Gastroesophageal sphincter (tissue), 4 donors: ENCODE results near the gene TBCK. TPM values are rescaled to one million over a fixed set of nuclear protein-coding genes. Genes with fewer than 3 reads are reported as not detected.

Experiments
- ATAC-seq: fragments of 150-250 bp; one replicate; pipeline ENCODE4 v1.9.1; 2016; ENCODE audit warnings: mild to moderate bottlenecking, moderate library complexity
- H3K27ac ChIP-seq, 4 donors: fragments of 200-600 bp; sonication (generic) in 3 of 4; 1 replicate in 3 of 4; 2 replicates in 1 of 4; pipeline ENCODE4 v1.5.1; 2016 to 2019
- H3K27me3 ChIP-seq: fragments of 200-600 bp; sonication (generic); one replicate; pipeline ENCODE4 v1.5.1; 2019
- H3K36me3 ChIP-seq, 2 donors: fragments of 200-600 bp; sonication (generic); one replicate each; pipeline ENCODE4 v1.5.1; 2019; ENCODE audit warnings: control low read depth in 1 of 2
- H3K4me1 ChIP-seq, 3 donors: fragments of 200-600 bp; sonication (generic); 1 replicate in 2 of 3; 2 replicates in 1 of 3; pipeline ENCODE4 v1.5.1; 2016 to 2019; ENCODE audit warnings: control low read depth in 2 of 3
- H3K4me3 ChIP-seq, 2 donors: fragments of 200-600 bp; sonication (generic); one replicate each; pipeline ENCODE4 v1.5.1; 2019; ENCODE audit warnings: mild to moderate bottlenecking in 1 of 2, moderate library complexity in 1 of 2
- H3K9me3 ChIP-seq, 3 donors: fragments of 200-600 bp; sonication (generic); one replicate each; pipeline ENCODE4 v1.5.1; 2017 to 2019; ENCODE audit warnings: control low read depth in 2 of 3
- CTCF ChIP-seq, 4 experiments: fragments of 200-600 bp in 2 of 4; fragments of 450-650 bp in 2 of 4; sonication (generic) in 1 of 4; IDR thresholded peaks; one replicate each; pipeline ENCODE4 v1.5.1; 2017 to 2019; ENCODE audit warnings: antibody characterized with exemption in 4 of 4, mild to moderate bottlenecking in 2 of 4, moderate library complexity in 2 of 4
- EP300 ChIP-seq: sonication (generic); formaldehyde crosslinking; IDR thresholded peaks from one replicate; pipeline ENCODE4 v1.6.1; 2017; ENCODE audit warnings: antibody characterized with exemption, mild to moderate bottlenecking
- POLR2A ChIP-seq, 2 donors: fragments of 450-650 bp; IDR thresholded peaks; one replicate each; pipeline ENCODE4 v1.6.1; 2017; ENCODE audit warnings: antibody characterized with exemption in 2 of 2, mild to moderate bottlenecking in 2 of 2, moderate library complexity in 1 of 2
- POLR2AphosphoS5 ChIP-seq: sonication (generic); formaldehyde crosslinking; IDR thresholded peaks from one replicate; pipeline ENCODE4 v1.6.1; 2017; ENCODE audit warnings: antibody characterized with exemption
- WGBS, 2 donors: methylation state at CpG; one replicate each; pipeline ENCODE4 v1.1.5; 2018; ENCODE audit warnings: low coverage in 1 of 2; 5-methylcytosine and 5-hydroxymethylcytosine counted together
- total RNA-seq, 4 donors: library from RNA; depleted of rRNA; stranded (reverse); fragments of >200 nt; gene quantifications; one replicate each; pipeline ENCODE4 v1.1.0, GENCODE V29; 2016

Gene TBCK
- total RNA-seq, 4 donors from 2014 or later: 18.9 to 42.0 (median 20.9) TPM

DNA sequence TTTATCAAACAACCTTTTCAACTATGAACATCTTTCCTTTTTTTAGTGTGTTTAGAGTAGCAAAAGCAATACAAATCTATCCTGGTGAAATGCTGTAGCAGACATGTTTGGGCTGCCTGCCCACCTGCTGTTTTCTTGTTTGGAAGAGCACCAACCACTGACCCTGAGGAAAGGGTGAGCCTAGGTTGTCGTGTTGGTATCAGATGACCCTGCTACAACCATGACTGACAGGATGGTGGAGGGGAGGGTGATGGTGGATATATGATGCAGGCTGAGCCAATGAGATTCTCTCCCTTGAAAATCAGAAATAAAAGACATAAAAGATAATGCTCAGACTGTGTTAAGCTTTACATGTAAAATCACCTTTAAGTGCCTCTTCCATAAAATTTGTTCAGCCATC is 219.6 kb downstream of the TBCK start:
- peaks cover 0 to 41% of the 10 kb centered on the region in 2 donors for H3K36me3 ChIP-seq
- peaks cover 0 to 9% (median 0%) of the 10 kb centered on the region in 3 donors for H3K9me3 ChIP-seq
- no peaks in the 10 kb centered on the region for H3K27me3 ChIP-seq
- H3K27ac ChIP-seq: no peak overlapping the region
- no peak for ATAC-seq
- 80% methylated on average over 1 of the region's 1 CpG; no CpG with 5 or more reads in 1 of the 2 donors for WGBS, 2 donors
- H3K4me1 ChIP-seq: peaks cover 0 to 2% (median 0%) of the 10 kb centered on the region in 3 donors
- no peak for TF ChIP-seq POLR2A (IDR thresholded peaks at IDR 0.05)
- TF ChIP-seq POLR2AphosphoS5: no peak
- no peak for TF ChIP-seq EP300
- no peak for TF ChIP-seq CTCF (IDR thresholded peaks at IDR 0.05)
- no peak overlapping the region for H3K4me3 ChIP-seq

GRCh38 chr4:106095408-106095807 is 220.6 kb downstream of the TBCK start:
- 54% methylated on average over 2 of the region's 2 CpGs; no CpG with 5 or more reads in 1 of the 2 donors for WGBS, 2 donors
- ATAC-seq: no peak
- no peaks in the 10 kb centered on the region for H3K27me3 ChIP-seq
- H3K4me3 ChIP-seq: no peak overlapping the region
- H3K4me1 ChIP-seq: peaks cover 0 to 2% (median 0%) of the 10 kb centered on the region in 3 donors
- H3K27ac ChIP-seq: no peak overlapping the region
- TF ChIP-seq CTCF (IDR thresholded peaks at IDR 0.05) (no peak), POLR2AphosphoS5 (no peak), POLR2A (IDR thresholded peaks at IDR 0.05) (no peak), EP300 (no peak)
- H3K9me3 ChIP-seq: peaks cover 0 to 19% (median 0%) of the 10 kb centered on the region in 3 donors
- peaks cover 0 to 47% of the 10 kb centered on the region in 2 donors for H3K36me3 ChIP-seq

DNA sequence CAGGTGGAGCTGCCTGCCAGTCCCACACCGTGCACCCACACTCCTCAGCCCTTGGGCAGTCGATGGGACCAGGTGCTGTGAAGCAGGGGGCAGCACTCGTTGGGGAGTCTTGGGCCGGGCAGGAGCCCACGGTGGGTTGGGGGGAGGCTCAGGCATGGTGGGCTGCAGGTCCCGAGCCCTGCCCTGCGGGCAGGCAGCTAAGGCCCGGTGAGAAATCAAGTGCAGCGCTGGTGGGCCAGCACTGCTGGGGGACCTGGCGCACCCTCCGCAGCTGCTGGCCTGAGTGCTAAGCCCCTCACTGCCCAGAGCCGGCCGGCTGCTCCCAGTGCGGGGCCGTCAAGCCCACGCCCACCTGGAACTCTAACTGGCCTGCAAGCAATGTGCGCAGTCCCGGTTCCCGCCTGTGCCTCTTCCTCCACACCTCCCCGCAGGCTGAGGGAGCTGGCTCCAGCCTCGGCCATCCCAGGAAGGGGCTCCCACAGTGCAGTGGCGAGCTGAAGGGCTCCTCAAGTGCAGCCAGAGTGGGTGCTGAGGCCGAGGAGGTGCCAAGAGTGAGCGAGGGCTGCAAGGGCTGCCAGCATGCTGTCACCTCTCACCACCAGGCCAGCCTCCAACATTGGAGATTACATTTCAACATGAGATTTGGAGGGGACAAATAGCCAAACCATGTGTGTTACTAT is 223.5 kb downstream of the TBCK start:
- peaks cover 0 to 70% of the 10 kb centered on the region in 2 donors for H3K36me3 ChIP-seq
- H3K9me3 ChIP-seq: peaks cover 0 to 46% (median 0%) of the 10 kb centered on the region in 3 donors

DNA sequence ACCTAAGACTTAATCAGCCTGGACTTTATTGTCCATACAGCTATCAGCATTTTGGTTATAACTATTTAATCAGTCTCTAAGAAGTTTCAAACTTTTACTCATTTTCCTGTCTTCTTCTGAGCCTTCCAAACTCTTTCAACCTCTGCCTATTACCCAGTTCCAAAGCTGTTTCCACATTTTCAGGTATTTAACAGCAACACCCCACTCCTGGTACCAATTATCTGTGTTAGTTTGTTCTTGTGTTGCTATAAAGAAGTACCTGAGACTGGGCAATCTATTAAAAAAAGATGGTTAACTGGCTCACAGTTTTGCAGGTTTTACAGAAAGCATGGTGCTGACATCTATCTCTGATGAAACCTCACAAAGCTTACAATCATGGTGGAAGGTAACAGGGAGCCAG is 225.2 kb downstream of the TBCK start:
- H3K27me3 ChIP-seq: no peaks in the 10 kb centered on the region
- H3K9me3 ChIP-seq: peaks cover 0 to 51% (median 0%) of the 10 kb centered on the region in 3 donors
- peaks cover 0 to 70% of the 10 kb centered on the region in 2 donors for H3K36me3 ChIP-seq
- TF ChIP-seq POLR2AphosphoS5 (no peak), POLR2A (IDR thresholded peaks at IDR 0.05) (no peak), EP300 (no peak), CTCF (IDR thresholded peaks at IDR 0.05) (no peak)
- ATAC-seq: no peak
- no peak overlapping the region for H3K27ac ChIP-seq
- no peak overlapping the region for H3K4me3 ChIP-seq
- no peaks in the 10 kb centered on the region for H3K4me1 ChIP-seq

More for the DNA sequence above, 223.5 kb downstream of the TBCK start:
- Histone ChIP-seq H3K4me3 (no peak overlapping the region), H3K27me3 (no peaks in the 10 kb centered on the region), H3K27ac (no peak overlapping the region), H3K4me1 (peaks cover 0 to 2% (median 0%) of the 10 kb centered on the region in 3 donors)
- 100% methylated on average over 1 of the region's 24 CpGs; no CpG with 5 or more reads in 1 of the 2 donors for WGBS, 2 donors
- no peak for ATAC-seq
- TF ChIP-seq POLR2AphosphoS5: no peak
- no peak for TF ChIP-seq CTCF (IDR thresholded peaks at IDR 0.05)
- no peak for TF ChIP-seq POLR2A (IDR thresholded peaks at IDR 0.05)
- no peak for TF ChIP-seq EP300

- no peak for TF ChIP-seq POLR2A (IDR thresholded peaks at IDR 0.05)
- no peak for TF ChIP-seq CTCF (IDR thresholded peaks at IDR 0.05)
- no peak for TF ChIP-seq POLR2AphosphoS5
- no peak for TF ChIP-seq EP300
- WGBS, 2 donors: 100% methylated on average over 2 of the region's 8 CpGs; no CpG with 5 or more reads in 1 of the 2 donors
- Histone ChIP-seq H3K4me3 (no peak overlapping the region), H3K4me1 (no peaks in the 10 kb centered on the region), H3K36me3 (peaks cover 2 to 27% of the 10 kb centered on the region in 2 donors), H3K9me3 (peaks cover 0 to 35% (median 0%) of the 10 kb centered on the region in 3 donors), H3K27me3 (no peaks in the 10 kb centered on the region), H3K27ac (no peak overlapping the region)
- no peak for ATAC-seq
Measured at GRCh38 chr4:106083065-106083464, 232.9 kb downstream of the TBCK start.
